GM06990 (cell line): Measurements from ENCODE around the gene SPOPL.

Source experiments
- DNase-seq: peaks from one replicate; pipeline ENCODE4 v3.0.0-alpha.2; 2011; ENCODE audit not compliant: insufficient read length; ENCODE audit errors: extremely low read depth
- H3K27me3 ChIP-seq: replicated peaks from 2 replicates; pipeline ENCODE4 v1.6.0; 2011; ENCODE audit warnings: low read length; ENCODE audit not compliant: control insufficient read depth, insufficient read depth
- H3K36me3 ChIP-seq: 2 replicates; pipeline ENCODE4 v1.5.1; 2011; ENCODE audit warnings: low read length; ENCODE audit not compliant: control insufficient read depth, insufficient read depth
- H3K4me3 ChIP-seq: replicated peaks from 2 replicates; pipeline ENCODE4 v1.5.1; 2011; ENCODE audit warnings: low read depth, mild to moderate bottlenecking, control low read depth, low read length
- CTCF ChIP-seq: IDR thresholded peaks from 2 replicates; pipeline ENCODE4 v1.5.1; 2011; ENCODE audit warnings: low read length, control low read depth, mild to moderate bottlenecking, inconsistent platforms; ENCODE audit not compliant: insufficient read depth, poor library complexity, severe bottlenecking

The SPOPL gene

GRCh38 chr2:138502255-138503086 is 901 bp downstream of the SPOPL start:
- TF ChIP-seq CTCF: no peak
- H3K36me3 ChIP-seq: no peaks in the 10 kb centered on the region
- H3K4me3 ChIP-seq: peak overlapping the region; percentile 77
- no peak for DNase-seq
- no peaks in the 10 kb centered on the region for H3K27me3 ChIP-seq

- Histone ChIP-seq H3K36me3 (no peaks in the 10 kb centered on the region), H3K4me3 (peak overlapping the region; percentile 77), H3K27me3 (no peaks in the 10 kb centered on the region)
- TF ChIP-seq CTCF: no peak
- DNase-seq: no peak
These were observed 1.5 kb downstream of the SPOPL start for GRCh38 chr2:138503087-138503442.

GRCh38 chr2:138503652-138504051 is 2.1 kb downstream of the SPOPL start:
- Histone ChIP-seq H3K36me3 (no peaks in the 10 kb centered on the region), H3K4me3 (peak overlapping the region; percentile 77), H3K27me3 (no peaks in the 10 kb centered on the region)
- no peak for TF ChIP-seq CTCF
- DNase-seq: no peak

GRCh38 chr2:138504092-138504491 is 2.5 kb downstream of the SPOPL start:
- H3K27me3 ChIP-seq: no peaks in the 10 kb centered on the region
- DNase-seq: no peak
- H3K4me3 ChIP-seq: peak overlapping the region; percentile 77
- TF ChIP-seq CTCF: no peak
- no peaks in the 10 kb centered on the region for H3K36me3 ChIP-seq

GRCh38 chr2:138504546-138505235 is 3.1 kb downstream of the SPOPL start:
- peak; percentile 76 for DNase-seq
- TF ChIP-seq CTCF: no peak
- Histone ChIP-seq H3K4me3 (peak overlapping the region; percentile 77), H3K36me3 (no peaks in the 10 kb centered on the region), H3K27me3 (no peaks in the 10 kb centered on the region)

- no peak for TF ChIP-seq CTCF
- Histone ChIP-seq H3K27me3 (no peaks in the 10 kb centered on the region), H3K4me3 (no peak overlapping the region), H3K36me3 (no peaks in the 10 kb centered on the region)
- DNase-seq: no peak
These were observed 5.7 kb downstream of the SPOPL start for GRCh38 chr2:138507267-138507666.
